ENCODE results near the gene ZAP70. TPM values are rescaled to one million over a fixed set of nuclear protein-coding genes. Genes with fewer than 3 reads are reported as not detected.

Gene ZAP70
- total and polyA plus RNA-seq, 2 of the 13 experiments (the other 11 are each of a cell fraction or from before 2014, with no cell fraction given): 0.51 to 4.0 TPM

GRCh38 chr2:97737421-97738178 is 24.2 kb downstream of the ZAP70 start:
- whole genome bisulfite sequencing (ENCODE audit: low lambda C conversion rate): 51% methylated on average over 29 of the region's 32 CpGs
- no peak for DNase-seq (ENCODE audit: low spot score)
- H3K36me3 ChIP-seq (replicated peaks in 1 of 2; ENCODE audit: control insufficient read depth in 1 of 2, insufficient read depth in 2 of 2, low read length in 2 of 2): no peaks in the 10 kb centered on the region
- H3K27ac ChIP-seq (ENCODE audit: extremely low read length, insufficient read depth, low read length): no peak overlapping the region
- no peak for FAIRE-seq
- intact Hi-C loops (cut with micrococcal nuclease; ENCODE audit: unreplicated experiment) (no loop called here), in situ Hi-C loops (cut with HindIII; ENCODE audit: extremely low pct_ligation_motif_present, low pct_unique_long_range_greater_than_20kb) (no loop called here)
- POLR2A ChIA-PET: no interaction called here
- BruUV-seq (replicated peaks): no TSS peak
- H3K9ac ChIP-seq (ENCODE audit: insufficient read depth, low read depth, low read length): no peak overlapping the region
- H3K79me2 ChIP-seq (ENCODE audit: insufficient read depth, low read length): no peaks in the 10 kb centered on the region
- H3K4me2 ChIP-seq (ENCODE audit: low read depth, low read length): no peak overlapping the region
- CTCF ChIA-PET (ENCODE audit: low intra/inter-chr PET ratio, low total read pairs): no interaction called here
- H3K4me1 ChIP-seq (ENCODE audit: insufficient read depth, low read length): peaks cover 15% of the 10 kb centered on the region
- H4K20me1 ChIP-seq (ENCODE audit: insufficient read depth, low read length): no peaks in the 10 kb centered on the region
- H2AFZ ChIP-seq (ENCODE audit: low read length): no peak overlapping the region
- H3K9me3 ChIP-seq (ENCODE audit: low read length): no peaks in the 10 kb centered on the region
- no peak overlapping the region for H3K4me3 ChIP-seq (replicated peaks in 1 of 3; ENCODE audit: insufficient read depth in 1 of 3, low read depth in 2 of 3, low read length in 3 of 3)
- ATAC-seq: no peak
- peaks cover 2 to 27% of the 10 kb centered on the region in 2 experiments; a peak in 4 of 5 replicates for H3K27me3 ChIP-seq (ENCODE audit: control insufficient read depth in 1 of 2, insufficient read depth in 2 of 2, low read length in 2 of 2)
- TF ChIP-seq ZNF616 (CRISPR knock-in tag; IDR thresholded peaks at IDR 0.05; ENCODE audit: low read depth) (no peak), HMGA1 (CRISPR knock-in tag; conservative IDR thresholded peaks at IDR 0.05) (no peak), HMG20A (CRISPR knock-in tag; IDR thresholded peaks at IDR 0.05; ENCODE audit: borderline replicate concordance) (no peak), ZFP36L2 (CRISPR knock-in tag; IDR thresholded peaks at IDR 0.05) (no peak), SOX5 (CRISPR knock-in tag; IDR thresholded peaks at IDR 0.05; ENCODE audit: borderline replicate concordance) (no peak), FOXO4 (CRISPR knock-in tag; conservative IDR thresholded peaks at IDR 0.05) (no peak), KDM4B (CRISPR knock-in tag; IDR thresholded peaks at IDR 0.05) (no peak), ZNF18 (CRISPR knock-in tag; IDR thresholded peaks at IDR 0.05; ENCODE audit: insufficient replicate concordance) (no peak), ZNF224 (CRISPR knock-in tag; IDR thresholded peaks at IDR 0.05) (no peak), KDM2A (CRISPR knock-in tag; IDR thresholded peaks at IDR 0.05; ENCODE audit: borderline replicate concordance, low read depth) (no peak), ZBED4 (CRISPR knock-in tag; IDR thresholded peaks at IDR 0.05; ENCODE audit: borderline replicate concordance) (no peak), ETV5 (CRISPR knock-in tag; IDR thresholded peaks at IDR 0.05; ENCODE audit: borderline replicate concordance) (no peak), HNF4A (CRISPR knock-in tag; IDR thresholded peaks at IDR 0.05) (no peak), ZNF670 (CRISPR knock-in tag; IDR thresholded peaks at IDR 0.05; ENCODE audit: borderline replicate concordance) (no peak)
